Kidney (tissue), 14 donors: ENCODE results near the gene H2BK1. TPM values are rescaled to one million over a fixed set of nuclear protein-coding genes. Genes with fewer than 3 reads are reported as not detected.

Experiments
- DNase-seq, 5 donors: peaks; one replicate each; pipeline ENCODE4 v3.0.0-alpha.2; 2013 to 2020
- FAIRE-seq: peaks from 2 replicates; lab custom pipeline; 2012; peaks lifted over from hg19 to GRCh38; lab: Jason Lieb, UNC
- H3K27ac ChIP-seq, 2 donors: one replicate each; pipeline ENCODE4 v1.7.0; 2013; ENCODE audit warnings: low read depth in 2 of 2, low read length in 2 of 2, inconsistent platforms in 1 of 2
- H3K27me3 ChIP-seq: one replicate; pipeline ENCODE4 v1.7.1; 2013; ENCODE audit warnings: low read length, inconsistent platforms; ENCODE audit not compliant: control insufficient read depth, insufficient read depth
- H3K36me3 ChIP-seq, 3 donors: one replicate each; pipeline versions ENCODE4 v1.7.0 to v1.7.1; 2013; ENCODE audit warnings: low read length in 3 of 3, control low read depth in 1 of 3, inconsistent platforms in 1 of 3; ENCODE audit not compliant: insufficient read depth in 3 of 3, control insufficient read depth in 2 of 3
- H3K4me1 ChIP-seq, 3 donors: one replicate each; pipeline versions ENCODE4 v1.7.0 to v1.7.1; 2013; ENCODE audit warnings: low read length in 3 of 3, inconsistent platforms in 1 of 3, low read depth in 1 of 3; ENCODE audit not compliant: control insufficient read depth in 2 of 3, insufficient read depth in 2 of 3
- H3K4me3 ChIP-seq, 3 donors: one replicate each; pipeline versions ENCODE4 v1.7.0 to v1.8.1; 2013; ENCODE audit warnings: low read length in 3 of 3, control low read depth in 1 of 3, inconsistent platforms in 1 of 3
- H3K9ac ChIP-seq, 3 donors: one replicate each; pipeline versions ENCODE4 v1.7.0 to v1.7.1; 2013; ENCODE audit warnings: low read length in 3 of 3, control low read depth in 1 of 3, inconsistent platforms in 1 of 3
- H3K9me3 ChIP-seq, 3 donors: one replicate each; pipeline versions ENCODE4 v1.7.0 to v1.7.1; 2013; ENCODE audit warnings: low read length in 3 of 3, control low read depth in 1 of 3, inconsistent platforms in 1 of 3; ENCODE audit not compliant: control insufficient read depth in 2 of 3, insufficient read depth in 1 of 3
- CTCF ChIP-seq: IDR thresholded peaks from 3 replicates; pipeline ENCODE4 v1.5.1; 2012; ENCODE audit warnings: mild to moderate bottlenecking, moderate library complexity, borderline replicate concordance; ENCODE audit not compliant: insufficient read depth; ENCODE audit errors: extremely low read depth
- intact Hi-C: fragments of 100-400 bp; cut with DNase I; formaldehyde crosslinking; loops from one replicate; pipeline ENCODE4 v1.11.1; 2022
- polyA plus RNA-seq: library from polyadenylated mRNA; stranded (reverse); fragments of 350-450 nt; fragmentation: Illumina TruSeq; extraction: RNeasy Lipid Tissue Mini Kit (QIAGEN cat#74804); gene quantifications from one replicate; pipeline ENCODE4 v1.2.3, GENCODE V29; 2014; ENCODE audit warnings: low read depth, low replicate concordance; ENCODE audit not compliant: insufficient read depth
- total RNA-seq: library from RNA; stranded (reverse); fragmentation: NEBNext Ultra II Directional; extraction: Animal tissue kit (Norgen Biotek cat#: 25700); gene quantifications from one replicate; pipeline ENCODE4 v1.2.1, GENCODE V29; 2021
- donor health status: control.
- donor health status: control.
- donor health status: control.
- donor health status: control.
- donor health status: control.
- donor health status: DM: yes; HTN: yes; CAD: no.
- donor health status: Normal renal cell carcinoma (clear cell type).

The H2BK1 gene
- total and polyA plus RNA-seq, 2 donors from 2014 or later = not detected

- intact Hi-C loops = no loop called here
- FAIRE-seq (no peak), DNase-seq (peak in 4 of 5 donors; percentile 16 to 83 (median 42))
Measured at GRCh38 chr7:151232917-151233701, 22.8 kb upstream of the H2BK1 start.

DNA sequence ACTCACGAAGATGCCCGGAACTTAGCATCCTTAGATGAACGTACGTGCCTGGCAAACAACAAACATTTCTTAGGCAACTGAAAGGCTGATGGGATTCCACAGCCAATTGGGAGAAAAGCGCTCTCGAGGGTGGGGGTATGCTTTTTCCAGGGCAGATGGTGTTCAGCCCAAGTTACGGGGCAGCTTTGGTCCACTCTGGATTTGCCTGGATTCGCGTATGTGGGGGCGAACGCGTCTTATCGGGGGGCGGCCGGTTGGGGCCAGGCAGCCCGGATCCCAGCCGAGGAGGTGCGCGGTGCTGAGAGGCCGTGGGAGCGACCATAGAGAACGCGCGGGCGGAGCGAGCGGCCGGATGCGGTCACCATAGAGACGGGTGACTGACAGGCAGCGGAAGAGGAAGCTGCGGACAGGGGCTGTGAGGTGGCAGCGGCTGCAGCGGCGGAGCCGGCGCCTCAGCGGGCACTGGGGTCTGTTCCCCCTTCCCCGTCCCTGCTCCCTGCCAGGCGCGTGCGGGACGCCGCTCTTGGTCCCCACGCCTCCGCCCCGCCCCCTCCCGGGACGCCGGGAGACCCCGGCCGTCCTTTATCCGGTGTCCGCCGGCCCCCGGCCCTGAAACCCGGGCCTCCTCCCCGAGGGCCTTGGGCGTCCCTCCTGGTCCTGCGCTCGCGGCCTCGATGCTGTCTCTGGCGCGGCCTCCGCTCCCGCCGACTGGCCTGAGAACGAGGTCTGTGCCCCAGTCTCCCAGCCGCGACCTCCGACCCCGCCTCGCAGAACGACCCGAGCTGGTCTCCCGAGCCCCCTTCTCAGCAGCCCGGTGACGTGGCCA, 22.0 kb upstream of the H2BK1 start, which contains the start of gene CHPF2:
TSS of gene CHPF2 (plus strand) at position 393 of the 826 bp plus-strand sequence. CDS start 1,529 bp downstream, outside the sequence.
- Histone ChIP-seq H3K36me3 (peaks cover 0 to 7% (median 4%) of the 10 kb centered on the region in 3 donors), H3K27me3 (no peaks in the 10 kb centered on the region), H3K27ac (peak within 1 kb of the TSS; percentile 7 to 57), H3K9me3 (no peaks in the 10 kb centered on the region), H3K4me3 (peak within 1 kb of the TSS; percentile 67 to 77 (median 76)), H3K4me1 (peaks cover 2 to 18% (median 12%) of the 10 kb centered on the region in 3 donors), H3K9ac (peak within 1 kb of the TSS; percentile 58 to 90 (median 84))
- DNase-seq (peak; percentile 89 to 97 (median 92)), FAIRE-seq (no peak)
- intact Hi-C loops = no loop called here
- no peak for TF ChIP-seq CTCF

More at GRCh38 chr7:151232917-151233701, 22.8 kb upstream of the H2BK1 start:
- Histone ChIP-seq H3K9ac (peak overlapping the region; percentile 58 to 90 (median 84)), H3K27ac (peak overlapping the region; percentile 5 to 50), H3K27me3 (no peaks in the 10 kb centered on the region), H3K4me3 (peak overlapping the region; percentile 67 to 77 (median 76)), H3K36me3 (peaks cover 0 to 7% (median 4%) of the 10 kb centered on the region in 3 donors), H3K4me1 (peaks cover under 1 to 16% (median 12%) of the 10 kb centered on the region in 3 donors), H3K9me3 (no peaks in the 10 kb centered on the region)
- no peak for TF ChIP-seq CTCF

DNA sequence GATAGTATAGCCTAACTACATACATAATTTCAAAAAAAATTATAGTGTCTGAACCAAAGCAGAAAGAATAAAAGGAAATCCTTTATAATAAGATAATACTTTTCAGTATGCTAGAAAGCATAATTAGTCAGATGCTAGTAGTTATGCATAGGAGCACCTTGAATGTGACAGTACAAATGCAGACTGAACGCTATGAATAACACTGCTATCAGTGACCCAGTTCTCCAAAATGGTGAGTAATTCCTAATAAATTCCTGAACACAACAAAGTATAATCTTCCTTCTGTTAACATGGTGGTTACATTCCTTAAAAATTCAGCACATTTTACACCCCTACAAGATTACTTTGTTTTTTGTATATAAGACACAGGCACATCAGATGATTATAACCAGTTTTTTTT, 20.8 kb upstream of the H2BK1 start:
- no peak overlapping the region for H3K4me3 ChIP-seq
- FAIRE-seq (no peak), DNase-seq (no peak)
- TF ChIP-seq CTCF = no peak
- peak overlapping the region in 1 of 3 donors; percentile 84 for H3K9ac ChIP-seq
- H3K27ac ChIP-seq = no peak overlapping the region
- peaks cover 2 to 23% (median 15%) of the 10 kb centered on the region in 3 donors for H3K4me1 ChIP-seq
- no peaks in the 10 kb centered on the region for H3K27me3 ChIP-seq
- intact Hi-C loops = no loop called here
- H3K36me3 ChIP-seq = peaks cover 0 to 4% (median 2%) of the 10 kb centered on the region in 3 donors
- no peaks in the 10 kb centered on the region for H3K9me3 ChIP-seq
